HG03135 (cell line): ENCODE results near the gene LNX2.

ENCODE experiments used
- ATAC-seq: cut with Tn5 transposase; IDR thresholded peaks from one replicate; pipeline ENCODE4 v1.9.1; 2021; ENCODE audit warnings: mild to moderate bottlenecking, moderate library complexity; ENCODE audit not compliant: unreplicated experiment

LNX2 gene

DNA sequence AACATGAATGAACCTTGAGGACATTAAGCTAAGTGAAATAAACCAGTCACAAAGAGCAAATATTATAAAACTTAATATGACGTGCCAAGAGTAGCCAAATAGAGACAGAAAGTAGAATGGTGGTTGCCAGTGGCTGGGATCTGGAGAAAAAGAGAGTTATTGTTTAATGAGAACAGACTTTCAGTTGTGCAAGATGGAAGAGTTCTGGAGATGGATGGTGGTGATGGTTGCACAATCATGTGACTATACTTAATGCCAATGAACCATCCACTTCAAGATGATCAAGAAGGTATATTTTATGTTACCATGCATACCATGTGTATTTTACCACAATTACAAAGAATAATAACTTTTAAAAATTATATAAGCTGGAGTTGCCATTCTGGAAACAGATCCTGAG, 104.2 kb downstream of the LNX2 start:
- ATAC-seq, result no peak

DNA sequence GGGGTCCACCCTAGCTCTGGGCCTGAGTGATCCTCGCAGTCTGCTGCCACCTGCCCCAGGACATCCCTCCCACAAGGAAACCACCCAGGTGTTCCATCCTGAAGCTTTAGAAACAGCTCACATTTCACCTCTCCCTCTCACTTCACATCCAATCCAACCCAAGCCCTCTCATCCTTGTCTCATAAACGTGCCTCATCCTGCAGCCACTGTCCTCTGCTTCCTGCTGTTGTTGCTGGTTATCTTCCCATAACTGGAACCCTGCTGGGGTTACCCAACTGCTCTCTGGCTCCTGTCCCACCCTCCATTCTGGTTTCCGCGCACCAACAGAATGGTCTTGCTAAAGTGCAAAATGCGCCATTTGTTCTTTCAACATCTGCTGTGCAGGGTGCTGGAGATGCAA, 110.2 kb downstream of the LNX2 start:
- no peak for ATAC-seq

DNA sequence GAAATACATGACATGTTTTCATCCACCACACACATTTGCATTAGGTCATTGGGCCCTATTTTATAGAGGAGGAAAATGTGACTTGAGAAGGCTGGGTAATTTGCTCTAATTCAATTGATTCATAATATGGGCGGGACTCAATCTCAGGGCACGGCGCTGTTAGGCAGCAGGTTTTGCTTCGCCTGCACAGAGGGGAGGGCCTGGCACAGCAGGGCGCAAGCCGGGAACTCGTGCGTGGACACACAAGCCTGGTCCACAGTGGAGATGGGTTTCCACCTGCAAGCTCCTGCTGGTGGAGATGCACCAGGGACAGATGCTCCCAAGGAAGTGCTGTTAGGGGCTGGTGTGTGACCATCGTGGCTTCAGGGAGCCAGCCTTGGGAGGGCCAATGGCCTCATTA, 111.5 kb downstream of the LNX2 start:
- ATAC-seq, result no peak

DNA sequence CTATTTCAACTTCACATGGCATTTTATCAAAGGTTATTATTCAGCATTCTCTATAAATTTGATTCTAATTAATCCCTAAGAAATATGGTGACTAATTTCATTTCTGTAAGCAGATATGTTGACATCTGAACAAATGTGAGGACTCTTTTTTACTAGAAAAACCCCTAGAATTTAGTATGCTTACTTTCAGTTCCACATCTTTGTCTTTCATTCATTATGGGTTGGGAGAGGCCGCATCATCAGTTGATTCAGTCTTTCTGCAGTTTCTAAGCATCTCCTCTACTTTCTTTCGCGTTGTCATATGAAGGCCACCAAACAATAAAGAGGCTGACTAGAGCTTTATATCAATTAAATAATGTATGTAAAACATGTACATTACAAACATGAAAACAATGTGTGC, 114.5 kb downstream of the LNX2 start:
- no peak for ATAC-seq

DNA sequence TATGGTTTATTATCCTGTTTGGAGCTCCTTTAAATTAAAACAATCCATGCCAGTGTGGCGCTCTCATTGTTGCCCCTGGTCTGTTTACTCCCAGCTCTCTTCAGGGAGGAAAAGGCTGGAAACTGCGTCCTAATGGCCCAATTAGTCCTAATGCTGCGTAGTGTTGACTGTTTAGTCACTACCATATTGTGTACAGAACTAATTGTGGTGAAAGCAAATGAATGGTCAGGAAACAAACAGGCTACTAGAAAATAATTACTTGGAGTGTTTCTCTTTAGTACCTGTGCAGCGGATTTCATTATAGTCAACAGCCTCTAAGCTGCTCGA, 115.5 kb downstream of the LNX2 start:
- no peak for ATAC-seq

DNA sequence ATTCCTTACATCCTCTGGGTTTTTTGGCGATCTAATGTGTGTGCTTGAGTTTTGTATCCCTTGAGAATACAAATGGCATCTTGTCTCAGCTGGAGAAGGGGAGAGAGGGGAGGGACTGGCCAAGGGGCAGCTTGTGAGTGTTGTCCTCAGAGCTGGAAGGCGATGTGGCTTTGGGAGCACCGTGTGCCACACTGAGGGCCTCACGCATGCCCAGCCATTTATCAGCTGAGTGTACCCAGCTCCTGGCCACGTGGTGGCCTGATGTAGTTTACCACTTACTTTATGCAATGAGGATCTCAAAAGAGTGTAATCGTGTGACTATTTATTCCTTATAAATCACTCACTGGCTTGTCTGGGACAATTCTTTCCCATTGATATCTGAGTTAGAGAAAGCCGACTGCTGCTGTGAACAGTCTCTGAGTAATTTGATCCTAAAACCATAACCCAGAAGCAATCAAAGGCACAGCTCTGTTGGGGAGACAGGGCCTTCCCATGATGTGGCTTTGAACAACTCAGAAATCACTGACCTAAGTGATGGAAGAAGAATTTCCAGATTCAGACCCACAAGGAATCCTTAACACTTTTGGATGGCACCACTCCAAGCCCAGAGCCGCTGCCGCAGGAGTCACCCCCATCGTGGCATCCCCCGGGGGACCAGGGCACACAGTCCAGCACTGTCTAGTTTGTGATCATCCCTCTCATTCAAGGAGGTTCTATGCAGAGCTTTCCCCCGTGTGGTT, 116.0 kb downstream of the LNX2 start:
- ATAC-seq, result no peak

DNA sequence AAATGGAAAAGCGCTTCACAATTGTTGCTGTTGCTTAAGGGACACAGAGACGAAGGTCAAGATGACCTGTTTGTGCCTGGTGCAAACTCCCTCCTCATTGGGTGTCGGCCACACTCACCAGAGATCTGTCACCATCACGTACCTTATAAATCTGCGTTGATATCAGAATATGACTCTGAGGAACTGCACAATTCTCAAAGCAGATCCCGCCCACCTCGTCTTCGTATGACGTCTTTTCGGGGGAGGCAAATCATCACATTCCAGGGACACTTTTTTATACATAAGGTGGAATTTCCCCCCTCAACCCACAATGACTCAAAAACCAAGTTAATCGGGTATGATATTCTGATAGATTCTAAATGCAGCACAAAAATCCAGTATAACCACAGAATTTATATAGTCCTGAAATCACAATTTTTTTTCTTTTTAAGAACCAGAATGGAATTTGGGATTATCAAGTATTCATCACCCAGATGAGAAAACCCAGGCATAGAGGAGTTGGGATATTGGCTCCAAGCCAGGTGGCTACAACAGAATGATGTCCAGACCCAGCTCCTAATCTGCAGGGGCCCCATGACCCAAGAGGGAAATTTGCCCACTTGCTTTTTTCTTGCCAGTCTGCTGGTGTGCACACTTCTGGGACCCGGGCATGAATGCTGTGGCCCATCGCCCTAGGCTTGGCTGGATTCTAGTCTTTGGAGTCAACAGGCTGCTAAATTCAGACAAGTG, 119.4 kb downstream of the LNX2 start:
- ATAC-seq, result no peak

DNA sequence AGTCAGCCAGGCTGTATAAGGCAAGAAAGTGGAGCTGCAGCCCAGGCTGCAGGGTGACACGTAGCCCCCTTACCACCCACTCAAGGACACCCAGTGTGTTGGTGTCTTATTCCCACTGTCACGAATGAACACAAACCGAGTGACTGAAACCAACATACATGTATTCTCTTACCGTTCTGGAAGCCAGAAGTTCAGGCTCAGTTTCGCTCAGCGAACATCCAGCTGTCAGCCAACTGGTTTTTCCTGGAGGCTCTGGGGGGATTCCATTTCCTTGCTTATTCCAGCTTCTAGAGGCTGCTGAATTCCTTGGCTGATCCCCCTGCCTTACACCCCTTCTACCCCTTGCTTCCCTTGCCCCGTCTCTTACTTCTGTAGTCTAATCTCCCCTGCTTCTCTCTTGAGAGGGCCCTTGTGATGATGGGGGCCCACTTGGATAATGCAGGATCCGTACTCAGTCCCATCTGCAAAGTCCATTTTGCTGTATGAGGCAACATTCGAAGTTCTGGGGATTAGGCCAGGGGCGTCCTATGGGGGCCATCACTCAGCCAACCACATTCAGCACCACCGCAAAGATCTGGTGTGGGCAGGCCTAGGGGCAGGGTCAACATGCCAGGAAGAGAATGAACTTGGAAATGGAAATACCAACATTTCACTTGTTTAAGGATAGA, 122.6 kb downstream of the LNX2 start:
- ATAC-seq, result no peak

DNA sequence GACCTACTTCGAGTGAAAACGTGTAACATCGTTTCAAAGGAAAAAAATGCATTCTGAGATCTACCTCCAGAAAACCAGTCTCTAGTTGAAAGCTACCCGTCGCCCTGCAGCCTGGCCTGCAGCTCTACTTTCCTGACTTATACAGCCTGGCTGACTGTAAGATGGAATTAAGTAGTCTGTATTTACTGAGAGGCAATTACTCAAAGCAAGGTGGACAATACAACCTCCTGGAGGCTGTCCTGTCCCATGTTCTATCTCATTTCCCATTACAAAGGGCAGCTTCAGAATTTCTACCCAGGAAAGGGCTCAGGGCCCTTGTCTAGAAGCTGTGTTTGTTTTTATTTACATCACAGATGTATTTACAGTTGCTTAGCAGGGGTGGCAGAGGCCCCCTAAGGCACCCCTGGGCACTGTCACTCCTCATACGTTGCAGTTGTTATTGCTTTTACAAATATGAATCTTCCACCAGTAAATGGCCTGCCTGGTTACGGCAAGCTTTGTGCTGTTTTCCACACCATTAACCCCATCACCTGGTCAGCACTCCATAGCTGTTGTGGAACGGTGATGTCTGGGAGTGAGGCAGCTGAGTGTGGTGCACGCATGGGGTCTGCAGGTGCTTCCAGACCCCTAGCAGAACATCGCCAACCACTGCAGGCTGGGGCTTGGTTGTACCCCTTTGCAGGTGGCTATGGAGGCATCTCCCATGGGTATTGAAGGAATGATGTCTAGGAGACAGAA, 123.6 kb downstream of the LNX2 start:
- ATAC-seq, result no peak

DNA sequence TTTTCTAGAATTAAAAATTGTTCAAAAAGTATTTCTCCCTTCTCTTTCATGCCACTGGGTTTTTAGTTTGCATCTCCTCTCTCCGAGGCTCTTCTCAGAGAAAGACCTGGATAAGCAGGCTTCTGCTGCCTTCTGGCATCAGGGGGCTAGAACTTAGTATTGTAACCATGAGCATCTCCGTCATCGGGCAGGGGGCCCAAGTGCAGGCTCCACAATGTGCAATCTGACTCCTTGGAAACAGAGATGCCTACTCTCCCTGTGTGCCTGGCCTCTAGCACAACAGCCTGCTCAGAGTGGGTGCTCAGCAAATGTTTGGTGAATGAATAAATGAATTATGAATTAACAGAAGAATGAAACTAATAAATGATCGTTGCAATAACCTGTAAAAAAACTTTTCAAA, 124.3 kb downstream of the LNX2 start:
- no peak for ATAC-seq
